Mucosa of gallbladder (tissue), 1 donor: ENCODE results near the gene PTPRD. TPM values are rescaled to one million over a fixed set of nuclear protein-coding genes. Genes with fewer than 3 reads are reported as not detected.

Source experiments
- DNase-seq: peaks from one replicate; pipeline ENCODE4 v3.0.0-alpha.2; 2020; ENCODE audit warnings: low spot score
- total RNA-seq: library from RNA; stranded (reverse); gene quantifications from one replicate; pipeline ENCODE4 v1.2.1, GENCODE V29; 2021
- donor health status: DM: no; HTN: no; CAD: no.

PTPRD gene
- total RNA-seq, 1 donor from 2014 or later: 35.9 TPM

DNA sequence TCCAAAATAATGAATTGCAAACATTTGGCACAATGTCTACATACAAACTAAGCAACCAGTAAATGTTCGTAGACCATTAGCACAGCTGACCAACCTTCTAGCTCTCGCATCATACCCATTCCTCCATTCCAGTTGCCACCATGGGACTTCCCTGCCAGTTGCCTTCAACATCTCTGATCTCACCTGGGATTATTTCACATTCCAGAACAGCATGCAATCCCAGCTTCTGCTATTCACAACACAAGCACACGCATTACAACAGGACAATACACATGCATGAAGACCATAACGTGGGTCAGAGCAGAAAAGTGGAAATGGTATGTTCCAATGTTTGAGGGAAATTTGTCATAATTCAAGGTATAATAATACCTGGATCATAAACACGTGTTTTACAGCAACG lies 1965.0 kb downstream of the PTPRD start:
- no peak for DNase-seq

DNA sequence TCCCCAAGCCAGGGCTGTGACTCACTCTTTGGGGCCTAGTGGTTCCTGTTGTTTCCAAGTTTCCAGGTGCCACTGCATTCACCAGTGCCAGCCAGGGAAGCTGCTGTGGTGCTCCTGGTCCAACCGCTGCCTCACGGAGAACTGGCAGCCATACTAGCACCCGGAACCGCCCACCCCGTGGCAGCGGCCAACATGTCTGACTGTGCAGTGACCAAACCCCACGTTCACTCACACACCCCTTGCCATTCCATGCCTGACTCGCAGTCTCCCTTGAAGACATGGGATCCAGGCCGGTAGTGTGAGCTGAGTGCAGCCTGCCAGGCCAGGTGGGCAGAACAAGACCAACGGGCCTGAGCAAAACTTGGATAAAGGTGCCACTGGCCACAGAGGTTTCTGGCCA lies 1968.2 kb downstream of the PTPRD start:
- DNase-seq: no peak

DNA sequence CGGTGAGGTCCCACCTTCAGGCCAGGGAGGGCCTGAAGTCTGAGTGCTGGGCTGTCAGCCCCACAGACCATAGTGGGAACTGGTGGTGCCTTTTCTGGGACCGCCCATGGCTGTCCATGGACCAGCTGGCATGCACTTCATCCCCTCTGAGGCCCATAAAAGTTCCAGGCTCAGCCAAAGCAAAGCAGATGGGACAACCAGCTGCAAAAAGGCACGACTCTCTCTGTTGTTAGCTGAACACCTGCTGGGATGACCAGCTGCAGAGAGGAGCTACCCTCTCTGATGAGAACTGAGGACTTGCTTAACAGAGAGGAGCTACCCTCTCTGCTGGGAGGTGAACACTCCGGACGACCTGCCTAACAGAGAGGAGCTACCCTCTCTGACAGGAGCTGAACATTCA lies 1968.9 kb downstream of the PTPRD start:
- DNase-seq: no peak

DNA sequence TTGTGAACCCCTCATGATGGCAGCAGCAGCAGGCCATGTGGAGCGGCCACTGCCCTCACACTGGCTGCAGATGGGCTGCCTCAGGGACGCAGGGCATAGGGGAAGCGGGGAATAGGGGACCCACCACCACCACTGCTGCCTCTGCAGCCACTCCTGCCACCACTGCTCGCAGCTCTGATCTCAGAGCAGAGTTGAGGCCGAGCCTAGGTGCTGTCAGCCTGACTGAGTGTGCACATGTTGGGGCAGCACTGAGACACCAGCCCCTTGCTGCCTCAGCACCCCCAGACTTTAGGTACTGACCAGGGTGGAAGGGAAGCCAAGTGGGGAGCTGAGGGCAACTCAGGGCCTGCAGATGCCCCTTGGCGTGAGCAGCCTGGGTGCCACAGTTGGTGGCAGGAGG lies 1969.3 kb downstream of the PTPRD start:
- DNase-seq: no peak

DNA sequence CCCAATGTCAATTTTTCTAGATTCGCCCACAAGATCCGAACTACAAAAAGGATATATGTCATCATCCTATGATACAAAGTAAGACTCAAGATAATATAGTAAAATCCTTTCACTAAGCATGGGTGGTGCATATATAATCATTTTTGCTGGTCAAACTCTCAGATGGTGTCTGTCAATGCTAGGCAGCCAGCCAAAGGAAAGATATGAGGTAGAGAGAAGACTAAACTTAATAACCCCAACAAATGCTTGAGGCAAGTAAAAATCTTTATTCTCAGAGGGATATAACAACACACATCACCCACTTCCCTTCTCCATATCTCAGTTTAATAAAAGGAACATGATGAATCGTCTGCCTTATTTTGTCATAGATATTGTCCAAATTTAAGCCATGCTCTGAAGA lies 1972.0 kb downstream of the PTPRD start:
- no peak for DNase-seq

DNA sequence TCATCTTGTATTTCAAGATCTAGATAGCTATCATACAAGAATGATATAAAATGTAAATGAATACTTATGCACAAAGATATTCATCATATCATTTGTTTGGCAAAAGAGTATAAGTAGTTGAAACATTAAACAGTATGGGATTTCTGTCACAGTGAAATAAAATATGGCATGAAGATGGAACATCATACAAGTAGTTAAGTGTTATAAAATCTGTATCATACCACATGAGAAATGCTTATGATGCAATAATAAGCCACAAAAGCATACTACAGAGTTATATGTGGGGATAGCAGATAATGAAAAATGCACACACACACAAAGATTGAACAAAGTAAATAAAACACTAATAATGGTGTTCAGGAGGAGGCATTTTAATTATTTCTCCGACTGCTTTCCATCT lies 1975.2 kb downstream of the PTPRD start:
- DNase-seq: no peak

DNA sequence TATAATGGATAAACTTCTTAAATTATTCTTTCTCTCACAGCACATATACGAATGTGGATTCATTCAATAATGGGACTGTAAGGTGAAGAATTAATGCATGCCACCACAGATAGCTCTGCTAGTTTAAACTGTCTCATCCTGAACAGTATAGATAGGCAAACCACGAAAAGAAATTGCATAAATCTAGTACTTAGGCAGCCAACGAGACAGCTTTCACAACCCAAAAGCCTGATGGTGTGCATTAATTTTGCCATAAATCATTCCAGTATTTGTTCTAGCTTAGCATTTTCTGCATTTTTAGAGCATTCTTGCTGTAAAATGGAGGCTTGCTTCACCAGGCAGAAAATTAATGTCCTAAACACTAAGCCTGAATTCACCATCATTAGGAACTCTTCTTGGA lies 1979.0 kb downstream of the PTPRD start:
- no peak for DNase-seq

DNA sequence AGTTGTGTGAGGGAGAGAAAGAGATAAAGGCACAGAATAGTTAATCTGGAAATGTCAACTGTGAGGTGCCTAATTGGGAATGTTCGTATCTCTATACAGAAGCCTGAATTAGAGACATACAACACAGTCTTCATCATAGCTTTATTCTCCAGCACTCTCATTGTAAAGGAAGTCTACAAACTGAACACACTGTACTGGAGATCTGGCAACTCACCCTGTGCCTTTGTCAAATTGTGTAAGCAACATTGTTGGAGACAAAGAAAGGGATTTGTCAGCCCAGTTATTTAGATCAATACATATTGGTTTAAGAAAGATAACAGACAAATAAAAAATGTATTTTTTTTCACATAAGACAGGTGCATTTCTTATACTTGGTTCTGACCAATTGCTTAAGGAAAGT lies 1980.3 kb downstream of the PTPRD start:
- DNase-seq: no peak

DNA sequence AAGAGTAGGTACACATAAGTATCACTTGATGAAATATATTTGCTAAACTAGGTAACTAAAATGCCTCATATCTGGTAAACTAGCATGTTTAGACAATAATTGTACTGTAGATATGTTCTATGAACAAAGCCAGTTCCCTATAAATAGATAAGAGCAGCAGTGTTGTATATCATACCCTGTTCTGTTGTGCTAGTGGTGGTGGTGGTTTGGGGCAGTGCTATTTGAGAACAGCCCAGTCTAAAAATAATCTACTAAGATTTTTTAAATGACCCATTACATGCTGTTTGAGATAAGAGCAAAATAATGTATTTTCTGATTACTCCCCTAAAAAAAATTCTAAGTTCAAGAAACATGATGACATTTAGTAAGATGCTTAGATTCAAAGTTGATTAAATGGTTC lies 1984.0 kb downstream of the PTPRD start:
- no peak for DNase-seq

DNA sequence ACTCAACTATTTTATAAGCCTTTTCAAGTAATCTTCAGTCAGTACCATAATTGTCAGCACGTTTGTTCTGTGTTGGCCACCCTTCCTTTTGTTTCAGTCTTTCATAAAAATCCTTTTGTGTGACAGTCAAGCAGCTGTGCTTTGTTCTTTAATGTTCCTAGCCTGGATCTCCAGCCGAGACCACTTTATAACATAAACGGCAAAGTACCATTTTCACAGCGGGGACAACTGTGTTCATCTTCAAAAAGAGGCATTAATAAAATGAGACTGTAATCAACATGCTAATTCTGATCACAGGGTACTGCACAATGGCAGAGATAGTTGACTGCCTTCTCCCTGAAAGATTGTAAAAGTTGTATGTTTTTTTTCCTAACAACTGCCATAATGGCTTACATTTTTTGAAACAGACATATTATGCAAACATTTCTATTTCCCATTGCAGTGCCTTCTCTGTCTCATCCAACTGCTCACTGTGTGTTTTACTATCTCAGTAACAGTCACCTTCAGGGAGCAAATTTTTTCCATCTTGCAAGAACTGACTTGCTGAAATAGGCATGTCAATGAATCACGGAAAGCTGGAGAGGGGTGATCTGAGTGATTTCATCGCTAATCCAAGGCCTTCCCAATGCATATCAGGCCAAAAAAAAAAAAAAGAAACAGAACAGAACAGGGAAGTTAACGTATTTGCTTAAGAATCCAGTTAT lies 1984.7 kb downstream of the PTPRD start:
- no peak for DNase-seq

DNA sequence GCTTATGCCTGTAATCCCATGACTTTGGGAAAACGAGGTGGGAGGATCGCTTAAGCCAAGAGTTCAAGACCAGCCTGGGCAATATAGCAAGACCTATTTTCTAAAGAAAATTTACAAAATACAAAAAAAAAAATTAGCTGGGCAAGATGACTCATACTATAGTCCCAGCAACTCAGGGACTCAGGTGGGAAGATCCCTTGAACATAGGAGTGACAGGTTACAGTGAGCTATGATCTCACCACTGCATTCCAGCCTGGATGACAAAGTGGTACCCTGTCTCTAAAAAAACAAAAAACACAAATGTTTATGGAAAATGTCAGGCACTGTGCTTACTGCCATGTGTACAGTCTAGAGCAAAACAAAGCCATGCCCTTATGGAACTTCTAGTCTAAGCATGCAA lies 1989.9 kb downstream of the PTPRD start:
- DNase-seq: no peak

DNA sequence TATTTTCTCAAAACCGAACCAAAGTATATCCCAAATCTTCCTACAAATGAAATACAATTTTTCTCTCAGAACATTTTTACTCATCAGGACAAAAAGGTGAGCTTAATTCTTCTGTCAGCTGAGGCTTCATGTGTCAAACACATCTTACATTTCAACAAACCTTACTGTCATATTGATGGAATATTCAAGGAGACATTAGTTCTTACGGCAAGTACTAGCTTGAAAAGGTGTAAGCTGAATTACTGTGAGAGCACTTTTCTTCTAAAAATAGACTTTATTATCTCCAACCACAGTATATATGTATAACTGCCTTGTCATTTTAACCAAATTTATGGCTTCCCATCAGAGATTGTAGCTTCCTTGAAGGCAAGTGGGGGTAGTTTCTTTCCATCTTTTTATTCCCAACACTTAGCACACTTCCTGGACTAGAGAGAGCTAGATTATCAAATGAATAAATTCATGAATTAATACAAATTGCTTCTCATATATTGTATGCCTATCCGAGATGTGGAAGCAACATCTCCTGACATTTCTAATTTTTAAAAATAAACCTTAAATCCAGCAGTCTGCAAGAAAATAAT lies 1990.5 kb downstream of the PTPRD start:
- no peak for DNase-seq

DNA sequence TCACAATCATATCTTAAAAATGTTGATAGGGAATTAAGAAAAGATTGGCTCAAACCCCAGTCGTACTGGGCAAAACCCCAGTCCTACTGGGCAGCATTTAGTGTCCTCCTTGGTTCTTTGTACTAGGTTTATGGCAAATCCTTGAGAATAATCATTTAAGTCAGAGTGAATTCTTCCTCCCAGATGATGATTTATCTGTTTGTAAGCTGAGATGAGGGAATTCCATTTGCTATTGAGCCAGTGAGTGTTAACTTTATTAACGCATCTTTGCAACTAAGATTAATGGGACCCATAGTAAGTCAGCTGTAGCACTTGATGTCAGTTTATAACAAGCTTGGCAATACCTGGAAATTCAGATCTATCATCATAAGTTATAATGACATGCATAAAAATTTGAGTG lies 1991.4 kb downstream of the PTPRD start:
- DNase-seq: no peak

DNA sequence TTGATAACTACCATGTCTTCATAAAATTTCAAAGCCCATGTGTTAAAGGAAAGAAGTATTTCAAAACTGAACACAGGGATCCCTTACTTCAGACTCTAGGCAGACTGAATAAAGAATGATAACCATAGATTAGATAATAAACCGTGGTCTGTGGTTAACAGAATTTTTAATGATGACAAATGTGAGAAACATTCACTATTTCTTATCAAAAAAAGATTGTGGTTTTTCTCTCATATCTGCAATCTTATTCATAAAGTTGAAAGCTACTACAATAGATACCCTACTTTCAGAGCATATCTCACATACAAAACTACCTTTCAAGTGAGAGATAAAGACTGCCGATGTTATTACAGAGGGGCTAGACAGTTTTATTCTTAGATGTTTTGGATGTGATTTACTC lies 1996.4 kb downstream of the PTPRD start:
- DNase-seq: no peak

DNA sequence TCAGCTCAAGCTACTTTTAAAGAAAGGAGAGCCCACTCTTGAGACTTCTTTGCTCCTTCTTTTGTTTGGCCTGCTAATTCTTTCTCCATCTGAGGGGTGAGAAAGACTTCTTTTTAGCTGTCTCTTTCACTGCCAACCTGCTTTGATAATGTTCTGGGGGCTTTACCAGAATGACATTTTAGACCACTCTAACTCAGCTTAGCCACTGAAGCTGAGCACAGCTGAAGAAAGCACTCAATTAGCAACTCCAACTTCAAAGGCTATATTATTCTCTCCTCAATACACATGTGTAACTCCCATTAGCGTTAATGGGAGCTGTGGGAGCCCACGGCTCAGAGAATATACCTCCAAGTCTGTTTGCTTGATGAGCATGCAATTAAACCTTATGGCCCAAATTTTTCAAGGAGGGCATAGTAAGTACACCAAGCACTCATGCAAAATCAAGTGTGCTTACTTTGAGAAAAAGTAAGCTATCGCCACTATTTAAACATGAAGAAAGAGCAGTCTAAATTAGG lies 1997.8 kb downstream of the PTPRD start:
- no peak for DNase-seq

DNA sequence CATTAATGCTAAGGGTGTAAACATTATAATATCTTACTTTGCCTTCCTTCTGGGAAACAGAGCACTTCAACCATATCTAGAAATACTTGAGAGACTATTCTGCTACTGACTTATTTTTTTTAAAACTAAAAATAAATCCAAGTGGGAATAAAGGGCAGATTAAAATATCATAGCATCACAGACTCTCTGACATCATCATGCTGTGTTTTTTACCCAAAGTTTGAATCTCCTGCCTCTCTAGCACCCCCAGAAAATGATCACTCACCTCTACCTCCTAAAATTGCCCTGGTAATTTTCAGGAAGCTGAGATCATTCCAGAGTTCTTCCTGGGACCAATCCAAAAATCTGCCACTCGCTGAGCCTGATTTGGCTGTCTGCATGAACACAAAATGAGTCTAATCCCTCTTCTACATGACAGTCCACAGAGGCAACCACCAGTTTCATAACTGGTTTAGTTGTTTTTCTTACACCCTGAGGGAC lies 1999.4 kb downstream of the PTPRD start:
- DNase-seq: no peak

DNA sequence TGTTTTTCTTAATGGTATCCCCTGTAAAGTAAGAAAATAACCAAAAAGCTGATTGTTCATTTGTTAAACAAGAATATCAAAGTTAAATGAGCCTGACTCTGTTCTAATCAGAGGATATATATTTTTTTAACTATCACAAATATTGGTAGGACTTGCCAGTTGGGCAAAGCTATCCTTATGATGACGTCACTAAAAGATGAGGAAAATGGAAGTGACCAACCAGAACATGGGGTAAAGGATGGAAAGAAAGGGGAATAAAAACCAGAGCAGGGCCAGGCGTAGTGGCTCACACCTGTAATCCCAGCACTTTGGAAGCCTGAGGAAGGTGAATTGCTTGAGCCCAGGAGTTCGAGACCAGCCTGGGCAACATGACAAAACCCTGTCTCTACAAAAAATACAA lies 2001.6 kb downstream of the PTPRD start:
- no peak for DNase-seq

DNA sequence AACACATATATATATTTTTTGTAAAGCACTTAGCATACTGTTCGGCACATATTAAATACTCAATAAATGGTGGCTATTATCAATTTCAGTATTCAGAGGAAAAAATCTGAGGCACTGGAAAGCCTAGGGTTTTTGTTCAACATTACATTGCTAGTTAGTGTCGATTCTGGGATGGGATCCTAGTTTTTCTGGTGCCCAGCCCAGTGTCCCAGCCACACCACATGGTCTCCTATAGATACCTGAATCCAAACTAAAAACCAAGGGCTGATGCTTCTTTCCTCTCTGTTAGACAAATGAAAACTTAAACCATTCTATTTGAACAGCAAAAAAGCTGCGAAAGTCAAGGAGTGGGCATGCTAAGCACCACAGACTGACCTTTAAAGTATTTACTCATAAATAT lies 2002.5 kb downstream of the PTPRD start:
- DNase-seq: no peak

DNA sequence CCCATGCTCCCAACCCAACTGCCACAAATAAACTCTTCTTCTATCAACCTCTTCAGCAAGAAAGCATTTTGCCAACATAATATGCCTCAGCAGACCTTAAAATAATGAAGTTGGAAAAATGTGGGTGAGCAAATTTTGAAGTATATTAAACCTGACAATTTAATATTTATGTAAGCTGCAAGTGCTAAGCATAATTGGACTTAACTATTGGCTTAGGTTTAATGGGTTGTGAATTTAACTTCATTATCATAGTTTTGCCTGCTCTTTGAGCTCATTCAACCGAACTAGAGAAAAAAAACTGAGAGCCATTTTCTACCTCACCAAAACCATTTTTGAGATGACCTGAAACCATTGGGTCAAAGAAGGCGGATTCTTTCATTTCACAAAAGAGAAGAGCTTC lies 2007.7 kb downstream of the PTPRD start:
- DNase-seq: no peak

DNA sequence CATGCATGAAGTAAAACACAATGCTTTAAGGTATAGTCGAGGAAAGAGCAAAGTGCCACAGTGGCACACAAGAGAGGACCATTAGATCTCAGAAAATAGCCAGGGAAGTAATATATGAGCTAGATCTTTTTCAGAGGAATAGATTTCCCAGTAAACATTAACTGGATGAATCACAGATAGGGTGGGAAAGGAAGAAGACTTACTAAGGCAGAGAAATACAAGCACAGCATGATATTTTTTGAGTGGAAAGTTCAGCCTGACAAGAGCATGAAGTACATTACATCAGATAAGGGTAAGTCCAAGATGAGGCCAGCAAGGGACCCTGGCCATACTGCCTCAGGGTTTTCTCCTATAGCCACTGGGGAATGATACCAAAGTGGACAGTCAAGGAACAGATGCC lies 2008.6 kb downstream of the PTPRD start:
- no peak for DNase-seq

DNA sequence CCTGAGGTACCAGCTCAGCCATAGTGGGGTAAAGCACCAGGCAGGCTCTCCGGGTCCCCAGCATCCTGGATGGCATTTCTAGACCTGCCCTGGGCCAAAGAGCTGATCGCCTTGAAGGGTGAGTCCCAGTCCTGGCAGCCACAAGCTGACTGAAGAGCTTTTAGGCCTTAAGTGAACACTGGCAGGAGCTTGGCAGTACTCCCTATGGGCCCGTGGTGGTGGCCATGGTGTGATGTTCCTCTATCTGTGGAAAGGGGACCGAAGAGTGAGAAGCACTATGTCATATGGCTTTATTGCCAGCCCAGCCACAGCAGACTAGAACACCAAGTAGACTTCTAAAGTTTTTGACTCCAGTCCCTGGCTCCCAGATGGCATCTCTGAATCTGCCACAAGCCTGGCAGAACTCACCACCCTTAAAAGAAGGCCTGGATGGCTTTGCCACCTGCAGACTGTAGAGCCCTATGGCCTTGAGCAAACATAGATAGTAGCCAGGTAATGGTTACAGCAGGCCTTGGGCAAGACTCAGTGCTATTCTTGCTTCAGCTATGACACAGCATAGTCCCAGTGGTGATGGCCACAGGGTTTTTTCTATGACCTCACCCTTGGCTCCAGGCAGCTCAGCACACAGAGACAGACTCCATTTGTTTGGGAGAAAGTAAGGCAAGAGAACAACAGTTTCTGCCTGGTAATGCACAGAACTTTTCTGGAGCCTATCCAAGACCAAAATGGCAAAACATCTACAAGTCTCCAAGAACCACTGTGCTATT lies 2011.7 kb downstream of the PTPRD start:
- no peak for DNase-seq

DNA sequence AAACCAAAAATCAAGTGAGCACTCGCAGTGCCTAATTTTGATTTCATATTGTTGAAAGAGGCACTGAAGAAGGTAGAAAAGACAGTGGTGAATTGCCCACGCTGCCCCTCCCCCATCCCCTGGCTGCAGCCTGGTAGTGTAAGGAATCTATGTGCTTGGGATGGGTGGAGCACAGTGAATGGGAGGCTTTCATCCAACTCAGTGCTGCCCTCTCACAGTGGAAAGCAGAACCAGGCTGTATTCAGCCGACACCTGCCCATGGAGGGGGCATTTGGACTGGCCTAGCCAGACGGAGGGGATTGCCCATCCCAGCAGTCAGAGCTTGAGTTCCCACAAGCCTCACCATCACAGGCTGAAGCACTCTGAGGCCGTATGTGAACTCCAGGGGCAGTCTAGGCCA lies 2012.9 kb downstream of the PTPRD start:
- no peak for DNase-seq

DNA sequence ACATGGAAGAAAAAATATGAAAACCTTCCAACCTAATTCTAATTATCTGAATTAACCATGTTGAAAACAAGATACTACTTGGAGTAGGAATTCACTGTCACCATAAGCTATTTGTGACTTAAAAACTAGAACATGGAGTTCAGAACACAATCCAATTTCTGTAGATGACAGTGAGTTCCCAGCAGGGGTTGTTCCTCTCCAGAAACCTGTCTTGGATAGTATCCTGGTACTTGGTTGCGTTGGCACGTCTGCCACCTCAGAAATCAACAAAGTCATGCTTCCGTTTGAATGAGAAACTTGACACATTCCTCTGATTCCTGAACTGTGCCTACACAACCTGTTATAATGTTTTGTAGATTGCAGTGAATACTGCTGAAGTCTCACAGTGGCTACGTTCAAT lies 2023.3 kb downstream of the PTPRD start:
- DNase-seq: no peak
